HG02938 (cell line): ENCODE data around the gene ZNF407.

Source experiments
- ATAC-seq: cut with Tn5 transposase; IDR thresholded peaks from one replicate; pipeline ENCODE4 v1.9.1; 2021; ENCODE audit warnings: mild to moderate bottlenecking, moderate library complexity; ENCODE audit not compliant: unreplicated experiment

ZNF407 gene

DNA sequence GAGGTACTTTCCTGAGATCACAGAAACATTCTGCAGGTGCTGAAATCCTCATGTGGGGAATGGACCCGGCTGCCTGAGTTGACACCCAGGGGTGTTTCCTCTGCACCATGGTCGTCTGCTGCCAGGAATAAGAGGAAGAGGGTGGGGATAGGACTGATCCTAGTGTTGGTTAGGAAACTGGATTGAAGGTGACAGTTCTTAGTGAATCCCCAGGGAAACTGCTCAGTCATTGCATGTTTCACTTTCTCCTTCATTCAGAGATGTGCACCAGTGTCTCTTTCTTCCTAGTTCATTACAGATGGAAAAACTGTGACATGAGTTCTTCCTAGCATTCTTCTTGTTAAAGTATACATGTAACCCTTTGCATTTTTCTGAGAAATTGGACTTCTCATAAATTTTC lies 317.0 kb downstream of the ZNF407 start:
- no peak for ATAC-seq

DNA sequence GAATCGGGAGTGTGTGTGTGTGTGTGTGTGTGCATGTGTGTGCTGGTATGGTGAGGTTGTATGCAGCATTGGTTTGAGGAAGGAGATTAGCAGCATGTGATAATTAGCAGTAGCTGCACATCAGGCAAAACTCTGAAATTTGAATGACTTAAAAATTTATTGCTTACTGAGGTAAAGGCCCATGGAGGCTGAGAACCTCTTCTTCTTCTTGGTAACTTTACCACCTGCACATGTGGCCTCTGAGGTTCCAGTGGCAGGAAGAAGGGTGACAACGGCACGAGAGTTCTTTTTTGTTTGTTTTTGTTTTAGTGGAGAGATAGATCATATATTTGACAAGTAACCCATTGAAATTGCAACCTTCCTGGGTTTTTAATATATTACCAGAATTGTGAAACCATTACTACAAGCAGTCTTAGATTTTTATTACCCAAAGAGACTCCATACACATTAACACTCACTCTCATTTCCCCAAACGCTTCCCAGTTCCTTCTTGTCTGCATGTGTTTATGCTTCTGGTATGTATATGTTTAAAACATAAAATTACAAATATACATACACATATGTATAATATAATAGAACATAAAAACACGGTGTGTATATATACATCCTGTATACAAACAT lies 319.2 kb downstream of the ZNF407 start:
- ATAC-seq = no peak

DNA sequence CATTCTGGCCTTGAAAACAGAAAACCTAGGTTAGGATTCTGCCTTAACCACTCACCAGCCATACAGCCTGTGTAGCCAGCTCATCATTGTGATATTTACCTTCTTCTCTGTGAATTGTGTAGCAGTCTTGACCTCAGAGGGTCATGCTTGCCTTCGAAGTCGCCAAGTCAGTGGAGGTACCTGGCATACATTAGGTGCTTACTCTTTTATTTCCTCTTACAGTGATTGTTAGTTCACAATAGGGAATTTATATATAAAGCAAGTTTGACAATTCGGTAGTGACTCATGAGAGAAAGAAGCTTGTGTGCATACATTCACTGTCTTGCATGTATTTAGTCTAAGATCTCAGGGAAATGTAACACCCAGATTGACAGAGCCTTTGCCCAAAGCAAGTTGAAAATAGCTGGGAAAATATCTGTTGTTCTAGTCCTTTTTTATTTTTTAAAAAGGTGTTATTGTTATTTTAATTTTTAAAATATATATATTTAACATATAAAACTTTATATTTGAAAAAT lies 320.7 kb downstream of the ZNF407 start:
- ATAC-seq = no peak

DNA sequence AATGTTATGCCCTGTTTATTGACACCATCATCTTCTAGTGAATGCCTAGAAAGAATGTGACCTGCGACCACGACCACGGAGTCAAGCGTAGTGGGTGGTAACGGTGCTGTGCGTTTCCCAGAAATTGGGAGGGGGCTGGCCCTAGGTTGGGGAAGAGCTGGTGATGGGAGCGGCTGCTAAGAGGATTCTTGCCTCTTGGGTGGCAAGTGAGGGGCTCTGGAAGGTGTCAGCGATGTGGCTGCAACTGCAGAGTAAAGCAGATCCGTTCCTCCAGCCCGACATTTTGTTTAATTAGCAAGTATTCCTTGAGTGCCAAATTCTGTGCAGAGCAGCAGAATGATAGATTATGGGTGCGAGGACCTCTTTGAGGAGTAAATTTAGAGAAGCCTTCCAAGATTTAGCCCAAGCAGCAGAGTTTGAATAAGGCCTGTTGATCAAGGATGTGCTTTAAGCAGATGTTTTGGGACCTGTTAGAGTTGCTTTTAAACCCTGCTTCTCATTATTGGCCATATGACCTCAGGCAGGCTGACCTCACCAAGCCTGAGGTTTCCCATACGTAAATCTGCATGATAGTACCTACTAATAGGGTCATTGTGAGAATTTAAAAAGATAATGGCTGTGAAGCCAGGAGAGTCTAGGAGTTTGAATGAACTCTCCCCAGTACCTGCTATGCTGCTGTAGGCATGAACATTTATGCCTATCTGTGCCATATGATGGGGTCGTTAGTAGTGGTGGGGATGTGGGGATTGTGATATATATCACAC lies 323.6 kb downstream of the ZNF407 start:
- no peak for ATAC-seq

DNA sequence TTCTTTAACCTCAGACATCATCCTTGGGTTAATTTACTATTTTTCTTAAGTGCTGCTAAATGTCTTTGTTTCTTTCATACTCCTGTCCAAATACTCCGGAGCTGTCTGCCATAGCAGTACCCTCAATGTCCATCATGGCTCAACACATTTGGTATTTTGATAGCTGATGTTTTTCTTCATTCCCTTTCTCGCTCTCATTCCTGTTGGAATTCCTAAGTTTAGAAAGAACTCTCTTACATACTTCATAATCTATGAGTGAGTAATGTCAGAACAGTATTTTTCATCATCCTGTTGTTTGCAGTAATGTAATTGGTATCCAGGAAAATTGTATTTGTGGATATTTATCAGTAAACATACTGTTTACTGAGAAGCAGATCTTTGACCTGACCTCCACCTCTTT lies 328.4 kb downstream of the ZNF407 start:
- ATAC-seq = no peak

DNA sequence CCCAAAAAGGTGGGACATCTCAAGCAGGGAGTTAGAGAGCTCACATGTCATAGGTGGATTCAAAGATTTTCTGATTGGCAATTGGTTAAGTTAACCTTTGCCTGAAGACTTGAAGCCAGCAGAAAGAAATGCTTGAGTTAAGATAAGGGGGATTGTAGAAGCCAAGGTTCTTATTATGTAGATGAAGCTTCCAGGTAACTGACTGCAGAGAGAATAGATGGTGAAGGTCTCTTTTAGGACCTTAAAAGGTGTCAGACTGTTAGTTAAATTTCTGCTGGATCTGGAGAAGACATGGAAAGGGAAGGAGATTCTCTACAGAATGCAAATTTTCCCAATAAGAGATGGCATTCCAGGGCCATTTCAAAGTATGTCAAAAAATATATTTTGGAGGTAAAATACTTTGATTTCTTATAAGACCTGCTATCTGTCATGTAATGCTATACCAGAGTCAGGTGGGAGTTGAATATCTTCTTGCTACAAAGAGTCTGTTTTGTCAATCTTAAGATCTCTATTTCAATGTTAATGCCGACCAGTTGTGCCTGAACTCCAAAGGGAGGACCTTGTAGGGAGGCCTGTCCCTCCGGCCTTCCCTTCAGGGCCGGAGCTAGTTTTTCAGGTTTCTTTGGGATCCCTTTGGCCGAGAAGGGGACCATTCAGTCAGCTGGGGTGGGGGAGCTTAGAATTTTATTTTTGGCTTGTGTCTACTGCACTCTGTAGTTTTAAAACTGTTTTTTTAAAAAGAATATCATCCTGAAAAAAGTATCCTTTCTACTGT lies 330.7 kb downstream of the ZNF407 start:
- ATAC-seq = no peak

DNA sequence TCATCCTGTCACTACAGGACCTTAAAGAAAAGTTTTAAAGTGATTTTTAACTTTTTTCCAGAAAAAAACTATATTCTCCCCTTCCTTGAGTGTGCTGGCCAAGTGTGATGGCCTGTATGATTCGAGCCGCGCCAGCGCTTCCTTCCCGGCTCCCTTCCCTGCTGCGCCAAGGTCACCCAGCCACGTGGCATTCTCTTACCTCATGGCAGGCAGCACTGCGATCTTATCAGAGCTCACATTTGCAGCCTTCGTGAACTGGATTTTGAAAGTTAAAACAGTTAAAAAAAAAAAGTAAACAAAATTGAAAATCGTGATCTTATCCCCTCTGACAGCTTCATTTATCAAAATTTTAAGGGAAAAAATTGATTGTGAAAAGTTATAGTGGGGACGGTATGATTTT lies 331.4 kb downstream of the ZNF407 start:
- ATAC-seq = no peak

DNA sequence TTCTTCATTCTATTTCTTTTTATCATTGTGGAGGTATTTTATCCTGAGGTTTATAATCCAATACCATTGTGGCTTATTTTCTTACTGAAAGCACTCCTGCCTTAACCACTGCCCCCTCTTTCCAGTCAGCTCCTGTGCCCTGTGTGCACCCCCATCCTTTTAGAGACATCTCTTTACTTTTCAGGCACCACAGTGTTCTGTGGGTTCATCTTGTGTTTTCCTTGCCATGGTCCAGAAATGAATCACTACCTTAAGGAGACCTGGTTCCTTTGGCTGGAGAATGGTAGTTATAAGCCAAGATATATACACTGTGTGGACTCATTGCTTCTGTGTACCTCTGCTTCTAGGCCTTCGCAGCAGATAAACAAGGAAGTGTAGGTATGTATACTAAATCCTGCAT lies 332.9 kb downstream of the ZNF407 start:
- ATAC-seq = no peak

DNA sequence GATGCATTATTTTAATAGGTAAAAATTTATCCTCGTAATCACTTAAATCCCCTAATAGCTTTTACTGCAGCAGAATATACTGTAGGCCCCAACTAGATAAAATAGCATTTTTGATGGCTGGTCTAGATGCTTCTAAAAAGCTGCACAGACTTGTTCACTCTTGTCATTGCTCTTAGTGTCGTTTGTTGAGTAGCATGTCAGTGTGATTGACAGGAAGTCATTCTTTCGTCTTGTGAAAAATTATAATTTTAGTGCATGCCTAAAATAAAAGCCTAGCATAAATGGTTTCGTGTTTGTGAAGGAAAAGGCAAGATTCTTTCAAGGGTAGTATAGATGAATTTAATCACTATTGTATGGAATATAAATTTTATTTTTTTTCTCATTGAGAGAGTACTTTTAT lies 336.3 kb downstream of the ZNF407 start:
- no peak for ATAC-seq

DNA sequence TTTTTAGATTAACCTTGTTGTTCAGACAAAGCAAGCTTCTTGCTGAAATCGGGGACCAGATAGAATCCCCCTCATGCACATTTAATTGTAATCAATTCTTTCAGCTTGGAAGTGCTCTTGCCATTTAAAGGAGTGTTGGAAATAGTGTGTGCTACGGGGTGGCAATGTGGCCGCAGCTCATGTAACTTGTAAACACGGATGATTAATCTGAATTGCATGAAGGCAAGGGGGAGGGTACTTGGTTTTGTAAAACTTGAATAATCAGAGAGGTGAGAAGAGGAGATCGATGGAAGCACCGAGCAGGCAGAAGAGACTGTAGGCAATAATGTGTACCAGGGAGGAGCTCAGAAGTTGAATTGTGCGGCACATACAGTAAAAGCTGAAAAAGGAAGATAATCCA lies 337.8 kb downstream of the ZNF407 start:
- no peak for ATAC-seq

DNA sequence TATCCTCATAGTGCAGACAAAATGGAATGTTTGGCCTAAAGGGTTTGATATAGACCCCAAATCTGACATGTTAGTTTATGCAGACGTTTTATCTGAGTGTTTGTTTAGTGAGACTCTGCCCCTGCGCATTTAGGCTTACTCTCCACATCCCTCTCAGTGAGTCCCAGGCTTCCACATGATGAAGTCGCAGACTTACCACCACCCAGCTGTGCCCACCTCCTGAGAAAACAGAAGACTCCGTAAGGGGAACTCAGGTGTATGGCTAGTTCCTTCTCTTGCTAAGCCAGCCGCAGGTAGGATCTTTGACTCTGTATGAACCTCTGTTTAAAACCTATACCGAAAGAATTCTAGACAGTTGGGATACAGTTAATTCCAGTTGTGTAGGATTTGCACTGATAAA lies 338.7 kb downstream of the ZNF407 start:
- ATAC-seq = no peak

DNA sequence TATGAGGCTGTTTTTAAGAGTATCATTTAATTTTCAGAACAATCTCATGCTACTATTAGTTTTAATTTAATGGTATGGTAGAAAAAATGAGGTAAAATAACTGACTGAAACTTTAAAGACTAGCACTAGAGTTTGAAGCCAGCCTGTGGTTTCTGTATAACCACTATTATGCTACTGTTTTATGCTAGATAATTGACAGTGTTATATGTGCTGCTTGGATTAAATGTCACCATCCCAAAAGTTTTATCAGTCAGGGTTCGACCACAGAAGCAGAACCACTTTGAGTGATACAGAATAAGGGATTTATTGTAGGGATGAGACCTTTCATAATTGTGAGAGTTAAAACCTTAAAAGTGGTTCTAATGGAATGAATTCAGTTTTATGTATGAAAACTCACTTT lies 339.6 kb downstream of the ZNF407 start:
- no peak for ATAC-seq

DNA sequence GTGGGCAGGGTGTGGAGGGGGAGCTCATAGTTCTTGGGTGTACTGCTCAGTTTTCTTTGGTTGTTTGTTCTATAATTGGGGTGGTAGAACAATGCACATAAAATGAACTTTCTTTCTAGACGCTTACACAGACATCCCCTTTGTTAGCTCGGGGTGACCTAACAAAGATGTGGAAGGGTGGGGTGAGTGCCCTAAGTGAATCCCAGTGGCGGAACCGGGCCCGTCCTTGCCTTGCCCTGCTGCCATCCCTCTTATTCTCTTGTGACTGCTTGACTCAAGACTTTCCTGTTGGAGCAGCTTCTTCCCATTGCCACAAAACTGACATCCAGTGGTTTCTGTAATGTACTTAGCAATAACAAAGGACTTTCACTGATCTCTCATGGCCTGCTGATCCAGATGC lies 343.2 kb downstream of the ZNF407 start:
- no peak for ATAC-seq

DNA sequence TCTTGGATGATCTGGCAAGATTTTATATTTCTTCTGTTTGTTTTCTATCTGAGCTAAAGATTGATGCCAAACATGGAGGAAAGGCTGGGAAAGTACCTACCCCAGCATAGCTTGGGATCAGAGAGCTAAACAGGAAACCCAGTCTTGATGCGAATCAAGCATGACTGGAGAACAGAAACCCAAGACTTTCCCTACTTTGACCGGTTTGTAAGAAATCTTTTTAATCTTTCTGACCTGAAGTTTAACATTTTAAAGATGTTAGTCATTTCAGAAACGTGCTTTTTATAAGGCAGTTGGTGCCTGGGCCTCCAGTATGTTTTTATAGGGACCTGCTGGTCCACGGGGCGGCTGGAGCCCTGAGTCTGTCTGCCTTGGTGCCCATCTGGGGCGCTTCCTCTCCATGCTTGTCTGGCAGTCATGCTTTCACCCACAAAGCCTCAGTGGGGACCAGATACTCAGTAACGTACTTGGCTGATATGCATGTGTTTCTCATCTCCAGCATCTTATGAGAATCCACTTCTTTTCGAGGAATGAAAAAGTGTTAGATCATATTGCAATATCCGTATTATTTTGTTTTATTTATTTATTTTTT lies 344.7 kb downstream of the ZNF407 start:
- peak; percentile 72 for ATAC-seq

DNA sequence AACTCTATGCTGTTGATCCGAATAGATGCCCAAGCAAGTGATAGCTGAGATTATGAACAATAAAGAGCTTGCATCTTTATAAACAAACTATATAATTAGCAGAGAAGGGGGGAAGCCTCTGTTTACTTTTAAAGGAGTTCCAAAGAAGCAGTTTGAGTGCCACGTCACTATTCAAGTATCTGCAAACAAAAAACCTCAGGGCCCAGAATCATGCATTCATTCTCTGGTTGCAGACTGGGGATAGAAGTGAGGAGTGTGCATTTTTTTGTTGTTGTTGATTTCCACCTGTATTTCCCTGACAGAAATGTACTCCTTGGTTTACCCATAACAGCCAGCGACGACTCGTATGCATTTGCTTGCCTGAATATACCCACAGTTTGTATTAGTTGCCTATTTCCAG lies 347.0 kb downstream of the ZNF407 start:
- ATAC-seq = no peak

DNA sequence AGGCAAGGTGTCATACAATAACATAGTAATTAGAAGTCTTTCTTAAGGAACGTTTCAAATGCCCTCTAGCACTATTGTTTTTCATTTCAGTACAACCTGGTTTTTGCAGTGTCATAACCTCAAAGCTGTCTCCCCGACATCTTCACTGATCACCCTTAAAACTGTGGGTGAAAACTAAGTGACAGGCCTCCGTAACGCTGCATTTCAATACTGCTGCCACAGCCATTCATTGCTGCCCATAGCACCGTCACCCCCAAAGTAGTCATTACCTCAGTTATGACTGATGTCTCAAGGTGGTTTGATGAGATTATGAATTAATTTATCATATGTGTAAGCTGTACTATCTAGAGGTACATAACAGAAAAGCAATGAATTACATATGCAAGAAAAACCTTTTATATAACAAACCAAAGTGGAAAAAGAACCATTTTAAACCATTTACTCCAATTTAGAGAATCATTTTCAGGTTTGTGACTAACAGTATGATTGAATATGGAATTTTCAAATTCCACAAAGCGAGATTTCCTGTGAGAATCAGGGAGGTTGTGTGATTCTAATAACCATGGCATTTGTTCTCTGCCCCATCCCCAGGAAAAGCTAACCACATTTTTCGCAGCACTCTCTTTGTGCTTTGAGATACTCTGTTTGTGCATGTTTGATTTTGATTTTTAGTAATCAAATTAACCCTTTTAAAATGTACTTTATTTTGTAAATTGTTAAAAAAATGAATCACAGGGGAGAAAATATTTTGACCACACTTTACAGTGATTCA lies 348.3 kb downstream of the ZNF407 start:
- no peak for ATAC-seq

DNA sequence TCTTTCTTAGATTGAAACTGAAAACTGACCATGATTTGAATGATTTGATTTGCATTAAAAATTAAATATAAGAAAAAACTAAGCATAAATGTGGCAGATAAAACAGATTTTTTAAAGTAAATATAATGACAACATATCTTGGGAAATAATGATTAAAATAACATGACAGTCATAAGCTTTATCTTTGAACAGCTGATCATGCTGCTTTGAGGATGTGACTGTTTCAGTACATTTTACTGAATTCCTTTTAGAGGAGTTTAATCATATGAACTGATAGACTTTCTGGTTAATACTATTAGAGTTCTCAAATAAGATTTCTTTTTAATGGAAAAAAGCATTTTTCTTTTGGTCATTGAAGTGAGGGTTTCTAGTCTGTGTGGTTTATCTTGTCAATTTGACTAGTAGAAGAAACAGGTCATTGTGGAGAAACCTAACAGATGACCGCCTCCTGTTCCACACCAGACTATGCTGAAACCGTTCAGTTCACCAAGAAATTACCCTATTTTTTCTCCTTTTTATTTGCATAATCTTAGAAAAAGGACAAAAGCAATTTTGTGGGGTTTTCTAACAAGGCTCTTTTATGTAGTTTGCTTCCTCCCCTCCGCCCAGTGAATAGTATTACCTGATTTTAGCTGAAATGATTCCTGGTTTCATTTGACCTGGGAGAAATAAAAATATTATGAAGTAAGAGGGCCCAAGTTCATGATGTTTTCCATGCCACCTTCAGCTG lies 349.1 kb downstream of the ZNF407 start:
- ATAC-seq = peak; percentile 46

DNA sequence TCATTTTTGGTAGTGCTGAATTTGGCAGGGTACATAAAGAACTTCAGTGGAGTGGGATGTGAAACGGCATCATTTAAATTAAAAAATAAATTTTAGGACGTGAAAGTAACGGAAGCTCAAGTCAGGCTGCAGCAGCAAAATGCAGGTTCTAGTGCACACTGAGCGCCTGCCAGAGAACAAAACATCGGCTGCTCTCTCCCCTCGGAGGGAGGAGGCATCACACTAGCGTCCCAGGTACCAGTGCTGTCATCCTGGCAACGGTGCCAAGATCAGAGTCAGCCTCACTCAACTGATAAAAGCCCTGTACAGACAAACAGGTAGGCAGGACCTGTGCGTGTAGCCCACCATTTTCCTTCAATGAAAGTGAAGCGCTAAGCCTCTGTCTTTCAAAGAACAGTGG lies 349.7 kb downstream of the ZNF407 start:
- ATAC-seq = no peak

DNA sequence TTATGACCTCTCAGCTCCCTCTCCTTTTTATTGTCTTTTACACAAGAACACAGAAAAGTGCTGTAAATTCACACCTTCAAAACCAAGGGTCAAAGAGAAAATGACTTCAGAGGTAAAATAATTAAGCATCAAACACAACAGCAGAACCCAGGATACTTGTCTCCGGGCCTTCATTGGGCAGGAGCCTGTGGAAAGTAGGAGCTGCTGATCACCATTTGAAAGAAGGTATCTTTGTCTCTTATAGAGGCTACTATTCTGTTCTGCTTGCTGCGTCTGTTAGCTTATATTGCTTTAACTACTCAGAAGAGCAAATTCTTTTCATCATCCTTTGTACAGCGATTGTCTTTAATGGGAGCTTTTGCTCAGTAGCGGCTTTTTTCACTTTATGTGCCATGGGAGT lies 350.2 kb downstream of the ZNF407 start:
- no peak for ATAC-seq

DNA sequence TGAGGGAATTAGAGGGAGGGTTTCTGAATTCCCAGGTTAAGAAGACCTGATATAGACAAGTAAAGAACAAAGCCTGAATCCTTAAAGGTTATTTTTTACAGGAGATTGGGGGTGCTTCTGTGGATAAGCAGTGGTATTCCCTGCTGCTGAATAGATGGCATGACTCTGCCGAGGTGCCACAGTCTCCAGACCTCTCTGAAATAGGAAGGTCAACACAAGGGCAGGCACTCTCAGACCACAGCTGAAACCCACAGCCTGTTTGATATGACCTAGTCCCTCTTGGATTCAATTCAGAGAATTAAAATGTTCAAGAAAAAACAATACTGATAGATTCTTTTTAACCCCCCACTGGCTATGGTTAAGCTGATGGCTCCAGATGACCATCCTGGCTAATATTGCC lies 351.9 kb downstream of the ZNF407 start:
- no peak for ATAC-seq
